Panc1 (cell line): ENCODE measurements around the gene EXTL1. TPM values are rescaled to one million over a fixed set of nuclear protein-coding genes. Genes with fewer than 3 reads are reported as not detected.
A peak's percentile ranks its signal among the peaks of the same experiment; 100 is the strongest.

Experiments used
- ATAC-seq: fragments of 200-7000 bp; cut with Tn5 transposase; 2 replicates; pipeline ENCODE4 v1.9.1; 2020; ENCODE audit warnings: mild to moderate bottlenecking, moderate library complexity
- BruUV-seq: library from RNA; stranded (reverse); fragments of 400-500 nt; replicated peaks from 2 replicates; lab custom pipeline; 2021; lab: Mats Ljungman, UMichigan
- CTCF ChIA-PET: fragments of 300-600 bp; sonication (Branson Sonifier 250); formaldehyde crosslinking; loops from one replicate; lab custom pipeline; 2022; ENCODE audit warnings: antibody characterized with exemption; lab: Charles Lee
- POLR2A ChIA-PET: fragments of 300-600 bp; sonication (Branson Sonifier 250); formaldehyde crosslinking; loops from one replicate; lab custom pipeline; 2022; ENCODE audit warnings: antibody characterized with exemption; lab: Charles Lee
- DNase-seq: peaks from one replicate; pipeline ENCODE4 v3.0.0-alpha.2; 2010; ENCODE audit warnings: low read depth, low spot score
- H3K27ac ChIP-seq: 2 replicates; pipeline ENCODE4 v1.5.1; 2011; ENCODE audit warnings: mild to moderate bottlenecking, low read length, inconsistent platforms
- H3K27me3 ChIP-seq: fragments of 200-500 bp; sonication (Bioruptor generic); 2 replicates; pipeline ENCODE4 v1.6.0; 2014; ENCODE audit warnings: low read length, inconsistent platforms; ENCODE audit not compliant: control insufficient read depth, insufficient read depth
- H3K36me3 ChIP-seq: fragments of 200-500 bp; sonication (Bioruptor generic); 2 replicates; pipeline ENCODE4 v1.5.1; 2014; ENCODE audit warnings: inconsistent platforms, mild to moderate bottlenecking, low read length, moderate library complexity; ENCODE audit not compliant: control insufficient read depth, insufficient read depth
- H3K4me1 ChIP-seq: 2 replicates; pipeline ENCODE4 v1.5.1; 2011; ENCODE audit warnings: inconsistent platforms, mild to moderate bottlenecking, low read length, moderate library complexity; ENCODE audit not compliant: control insufficient read depth, insufficient read depth
- H3K4me3 ChIP-seq, 2 experiments: 2 replicates each; pipeline ENCODE4 v1.5.1; 2011 to 2012; ENCODE audit warnings: low read depth in 2 of 2, low read length in 2 of 2, mild to moderate bottlenecking in 2 of 2, inconsistent platforms in 1 of 2, moderate library complexity in 1 of 2
- H3K9me3 ChIP-seq: fragments of 200-500 bp; sonication (Bioruptor generic); 2 replicates; pipeline ENCODE4 v1.5.1; 2014; ENCODE audit warnings: low read depth, mild to moderate bottlenecking, inconsistent platforms, low read length, moderate library complexity; ENCODE audit not compliant: control insufficient read depth, insufficient read depth
- CTCF ChIP-seq: fragments of 450-650 bp; IDR thresholded peaks from 2 replicates; pipeline ENCODE4 v1.5.1; 2017; ENCODE audit warnings: mild to moderate bottlenecking
- POLR2AphosphoS5 ChIP-seq: IDR thresholded peaks from 2 replicates; pipeline ENCODE4 v1.6.1; 2012; ENCODE audit warnings: mild to moderate bottlenecking, low read depth, low read length, moderate library complexity
- REST ChIP-seq, 2 experiments: IDR thresholded peaks; 2 replicates each; pipeline ENCODE4 v1.6.1; 2011 to 2012; ENCODE audit warnings: low read depth in 2 of 2, control low read depth in 1 of 2, low read length in 1 of 2, mild to moderate bottlenecking in 1 of 2, moderate library complexity in 1 of 2; ENCODE audit not compliant: insufficient read depth in 1 of 2
- SIN3A ChIP-seq: IDR thresholded peaks from 2 replicates; pipeline ENCODE4 v1.6.1; 2012; ENCODE audit warnings: low read depth, mild to moderate bottlenecking, low read length, moderate library complexity, borderline replicate concordance; ENCODE audit not compliant: insufficient read depth
- TCF7L2 ChIP-seq: IDR thresholded peaks from 2 replicates; pipeline ENCODE4 v1.6.1; 2011; ENCODE audit warnings: mild to moderate bottlenecking, low read depth, low read length, inconsistent platforms
- in situ Hi-C: cut with HindIII; loops from 2 replicates; pipeline ENCODE4 v1.10.0; 2016; ENCODE audit warnings: low sequenced_read_pairs, low pct_unique_long_range_greater_than_20kb
- intact Hi-C: fragments of 100-400 bp; cut with micrococcal nuclease; formaldehyde crosslinking; loops from one replicate; pipeline ENCODE4 v1.10.0; 2022; ENCODE audit not compliant: unreplicated experiment
- total RNA-seq: library from RNA; stranded (reverse); gene quantifications from one replicate; pipeline ENCODE4 v1.2.1, GENCODE V29; 2021; ENCODE audit not compliant: unreplicated experiment

The EXTL1 gene
- total RNA-seq, 1 experiment from 2014 or later = 0.10 TPM

GRCh38 chr1:26084091-26084561, 62.6 kb downstream of the EXTL1 start:
- in situ Hi-C loops = no loop called here
- ChIA-PET CTCF (interaction anchor here (0.5 kb wide), 1 partner anchor 20 kb away, joined by 7 read pairs; no protein-coding TSS in a partner anchor), POLR2A (interaction anchor here (0.6 kb wide), 2 partner anchors 134 to 145 kb away, joined by 5 read pairs; no protein-coding TSS in a partner anchor)
- Histone ChIP-seq H3K4me1 (no peaks in the 10 kb centered on the region), H3K27me3 (no peaks in the 10 kb centered on the region), H3K27ac (no peak overlapping the region), H3K36me3 (no peaks in the 10 kb centered on the region), H3K9me3 (no peaks in the 10 kb centered on the region), H3K4me3 (no peak overlapping the region)
- no TSS peak for BruUV-seq
- ATAC-seq (peak; percentile 32; the same call in 1 of the 2 replicates), DNase-seq (no peak)
- intact Hi-C loops = no loop called here
- TF ChIP-seq REST (IDR thresholded peaks at IDR 0.05; ENCODE audit: insufficient read depth in 1 of 2, low read depth in 2 of 2, low read length in 1 of 2) (no peak), POLR2AphosphoS5 (no peak), SIN3A (no peak), TCF7L2 (no peak), CTCF (no peak)

GRCh38 chr1:26084844-26085243, 63.3 kb downstream of the EXTL1 start:
- Histone ChIP-seq H3K27ac (no peak overlapping the region), H3K4me1 (no peaks in the 10 kb centered on the region), H3K27me3 (no peaks in the 10 kb centered on the region), H3K36me3 (no peaks in the 10 kb centered on the region), H3K9me3 (no peaks in the 10 kb centered on the region), H3K4me3 (no peak overlapping the region)
- BruUV-seq = no TSS peak
- DNase-seq (no peak), ATAC-seq (no peak)
- TF ChIP-seq TCF7L2 (no peak), POLR2AphosphoS5 (no peak), REST (IDR thresholded peaks at IDR 0.05; ENCODE audit: insufficient read depth in 1 of 2, low read depth in 2 of 2, low read length in 1 of 2) (no peak)
- intact Hi-C loops = no loop called here
- in situ Hi-C loops = no loop called here
- ChIA-PET CTCF (interaction anchor here (0.6 kb wide), 1 partner anchor 19 kb away, joined by 4 read pairs; no protein-coding TSS in a partner anchor), POLR2A (interaction anchor here (0.6 kb wide), 1 partner anchor 144 kb away, joined by 5 read pairs; no protein-coding TSS in a partner anchor)

Other genes starting within 250 kb of the EXTL1 start
- 57.2 TPM for gene SELENON, start 221.6 kb upstream of the EXTL1 start, total RNA-seq
- 68.5 TPM for gene MTFR1L, start 201.8 kb upstream of the EXTL1 start, total RNA-seq
- gene AUNIP, start 162.3 kb upstream of the EXTL1 start, total RNA-seq = 12.2 TPM
- gene PAQR7, start 146.1 kb upstream of the EXTL1 start, total RNA-seq = 30.9 TPM
- gene STMN1, start 115.4 kb upstream of the EXTL1 start, total RNA-seq = 316 TPM
- 8.5 TPM for gene PAFAH2, start 23.7 kb upstream of the EXTL1 start, total RNA-seq
- gene SLC30A2, start 24.3 kb downstream of the EXTL1 start, total RNA-seq = 0.23 TPM
- gene TRIM63, start 45.9 kb downstream of the EXTL1 start, total RNA-seq = not detected
- gene PDIK1L, start 90.0 kb downstream of the EXTL1 start, total RNA-seq = 8.0 TPM
- 0.05 TPM for gene FAM110D, start 137.3 kb downstream of the EXTL1 start, total RNA-seq
- gene C1orf232, start 147.2 kb downstream of the EXTL1 start, total RNA-seq = not detected
- gene ZNF593, start 148.1 kb downstream of the EXTL1 start, total RNA-seq = 108 TPM
- not detected for gene ZNF593OS, start 150.1 kb downstream of the EXTL1 start, total RNA-seq
- gene CNKSR1, start 155.7 kb downstream of the EXTL1 start, total RNA-seq = 13.7 TPM
- not detected for gene CATSPER4, start 168.8 kb downstream of the EXTL1 start, total RNA-seq
- gene CEP85, start 212.4 kb downstream of the EXTL1 start, total RNA-seq = 51.8 TPM